Activated B cell treated with CpG ODN at 0.5 μM for 24 hours (primary cell): Measurements from ENCODE around the gene CACNG5. TPM values are rescaled to one million over a fixed set of nuclear protein-coding genes. Genes with fewer than 3 reads are reported as not detected.

ENCODE experiments used
- ATAC-seq: fragments of 200-7000 bp; cut with Tn5 transposase; one replicate; pipeline ENCODE4 v1.10.0; 2021; ENCODE audit warnings: low read depth, mild to moderate bottlenecking, moderate library complexity
- CTCF ChIA-PET: fragments of 350-600 bp; sonication (Branson Sonifier 250); formaldehyde crosslinking; loops from one replicate; lab custom pipeline; 2021; ENCODE audit warnings: antibody characterized with exemption; lab: Charles Lee
- POLR2A ChIA-PET: fragments of 350-600 bp; sonication (Branson Sonifier 250); formaldehyde crosslinking; loops from one replicate; lab custom pipeline; 2021; ENCODE audit warnings: antibody characterized with exemption; lab: Charles Lee
- DNase-seq: peaks from one replicate; pipeline ENCODE4 v3.0.0; 2022
- H3K27ac Mint-ChIP-seq: one replicate; pipeline ENCODE4 v1.8.0; 2020; ENCODE audit warnings: mixed read lengths
- H3K27me3 Mint-ChIP-seq: one replicate; pipeline ENCODE4 v1.8.0; 2021; ENCODE audit warnings: mixed read lengths
- H3K36me3 Mint-ChIP-seq: one replicate; pipeline ENCODE4 v1.8.0; 2021; ENCODE audit warnings: low read depth, mixed read lengths
- H3K4me1 Mint-ChIP-seq: one replicate; pipeline ENCODE4 v1.8.0; 2021; ENCODE audit warnings: mixed read lengths
- H3K4me3 Mint-ChIP-seq: one replicate; pipeline ENCODE4 v1.8.0; 2020; ENCODE audit warnings: mild to moderate bottlenecking, mixed read lengths
- H3K9me3 Mint-ChIP-seq: one replicate; pipeline ENCODE4 v1.8.0; 2020; ENCODE audit warnings: mixed read lengths
- intact Hi-C: fragments of 100-400 bp; cut with micrococcal nuclease; formaldehyde crosslinking; loops from one replicate; pipeline ENCODE4 v1.15.1; 2024
- total RNA-seq: library from RNA; stranded (reverse); gene quantifications from 2 replicates; pipeline ENCODE4 v1.2.3, GENCODE V29; 2022
- TF ChIP-seq, protein P1 (sequence below): fragments of 200-600 bp; IDR thresholded peaks from one replicate; pipeline ENCODE4 v1.8.0; 2022; ENCODE audit warnings: antibody characterized with exemption, mild to moderate bottlenecking

CACNG5 gene
- total RNA-seq, 1 donor from 2014 or later = not detected

DNA sequence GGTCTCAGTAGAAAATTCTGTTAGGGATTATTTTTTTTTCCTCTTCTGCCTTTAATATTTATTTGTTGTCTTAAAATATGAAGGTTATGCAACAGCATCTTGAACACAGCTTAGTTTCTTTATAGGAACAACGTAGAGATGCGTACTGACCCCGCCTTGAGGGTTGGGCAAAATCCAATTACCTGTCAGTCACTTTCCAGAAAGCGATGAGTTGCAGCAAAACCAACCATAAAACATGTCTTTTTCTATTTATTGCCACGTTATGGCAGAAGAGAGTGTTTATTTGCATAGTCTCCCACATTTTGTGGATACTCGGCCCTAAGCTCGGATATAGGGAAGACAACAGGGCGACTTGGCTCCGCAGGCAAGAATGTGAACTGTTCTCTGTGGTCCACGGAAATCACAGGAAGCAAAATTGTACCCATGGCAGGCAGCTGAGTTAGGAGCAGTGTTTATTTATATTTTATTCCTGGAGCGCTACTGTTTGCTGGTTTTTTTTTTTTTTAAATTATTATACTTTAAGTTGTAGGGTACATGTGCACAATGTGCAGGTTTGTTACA lies 44.3 kb upstream of the CACNG5 start:
- ChIA-PET CTCF (no interaction called here), POLR2A (no interaction called here)
- intact Hi-C loops = no loop called here
- peaks cover 31% of the 10 kb centered on the region for H3K4me1 Mint-ChIP-seq
- ATAC-seq (no peak), DNase-seq (no peak)
- H3K4me3 Mint-ChIP-seq = no peak overlapping the region
- TF ChIP-seq, protein P1, sequence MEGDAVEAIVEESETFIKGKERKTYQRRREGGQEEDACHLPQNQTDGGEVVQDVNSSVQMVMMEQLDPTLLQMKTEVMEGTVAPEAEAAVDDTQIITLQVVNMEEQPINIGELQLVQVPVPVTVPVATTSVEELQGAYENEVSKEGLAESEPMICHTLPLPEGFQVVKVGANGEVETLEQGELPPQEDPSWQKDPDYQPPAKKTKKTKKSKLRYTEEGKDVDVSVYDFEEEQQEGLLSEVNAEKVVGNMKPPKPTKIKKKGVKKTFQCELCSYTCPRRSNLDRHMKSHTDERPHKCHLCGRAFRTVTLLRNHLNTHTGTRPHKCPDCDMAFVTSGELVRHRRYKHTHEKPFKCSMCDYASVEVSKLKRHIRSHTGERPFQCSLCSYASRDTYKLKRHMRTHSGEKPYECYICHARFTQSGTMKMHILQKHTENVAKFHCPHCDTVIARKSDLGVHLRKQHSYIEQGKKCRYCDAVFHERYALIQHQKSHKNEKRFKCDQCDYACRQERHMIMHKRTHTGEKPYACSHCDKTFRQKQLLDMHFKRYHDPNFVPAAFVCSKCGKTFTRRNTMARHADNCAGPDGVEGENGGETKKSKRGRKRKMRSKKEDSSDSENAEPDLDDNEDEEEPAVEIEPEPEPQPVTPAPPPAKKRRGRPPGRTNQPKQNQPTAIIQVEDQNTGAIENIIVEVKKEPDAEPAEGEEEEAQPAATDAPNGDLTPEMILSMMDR = no peak
- H3K36me3 Mint-ChIP-seq = no peaks in the 10 kb centered on the region
- no peaks in the 10 kb centered on the region for H3K9me3 Mint-ChIP-seq
- H3K27ac Mint-ChIP-seq = no peak overlapping the region
- H3K27me3 Mint-ChIP-seq = peaks cover 10% of the 10 kb centered on the region

DNA sequence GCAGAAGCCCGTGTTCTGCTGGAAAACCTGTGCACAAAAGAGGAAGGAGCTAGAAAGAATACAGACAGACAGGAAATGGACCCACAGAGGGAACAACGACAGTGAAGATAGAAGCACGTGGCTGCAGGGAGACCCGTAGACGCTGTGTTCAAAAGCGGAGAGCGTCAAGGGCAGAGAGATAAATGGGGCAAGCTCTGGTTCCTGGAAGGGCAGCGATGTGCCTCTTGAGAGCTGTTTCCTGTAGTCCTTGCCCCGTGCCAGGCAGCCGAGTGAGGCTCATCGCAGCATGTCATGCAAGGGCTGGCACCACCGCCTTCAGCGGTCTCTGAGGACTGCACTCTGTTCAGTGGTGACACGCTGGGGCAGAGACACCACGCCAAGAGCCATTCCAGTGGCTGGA lies 43.6 kb upstream of the CACNG5 start:
- ChIA-PET POLR2A (no interaction called here), CTCF (no interaction called here)
- intact Hi-C loops = no loop called here
- H3K27ac Mint-ChIP-seq = no peak overlapping the region
- ATAC-seq (peak; percentile 60), DNase-seq (no peak)
- peaks cover 26% of the 10 kb centered on the region for H3K4me1 Mint-ChIP-seq
- H3K4me3 Mint-ChIP-seq = peak overlapping the region; percentile 44
- TF ChIP-seq, protein P1 = no peak
- peaks cover 10% of the 10 kb centered on the region for H3K27me3 Mint-ChIP-seq
- H3K9me3 Mint-ChIP-seq = no peaks in the 10 kb centered on the region
- no peaks in the 10 kb centered on the region for H3K36me3 Mint-ChIP-seq

DNA sequence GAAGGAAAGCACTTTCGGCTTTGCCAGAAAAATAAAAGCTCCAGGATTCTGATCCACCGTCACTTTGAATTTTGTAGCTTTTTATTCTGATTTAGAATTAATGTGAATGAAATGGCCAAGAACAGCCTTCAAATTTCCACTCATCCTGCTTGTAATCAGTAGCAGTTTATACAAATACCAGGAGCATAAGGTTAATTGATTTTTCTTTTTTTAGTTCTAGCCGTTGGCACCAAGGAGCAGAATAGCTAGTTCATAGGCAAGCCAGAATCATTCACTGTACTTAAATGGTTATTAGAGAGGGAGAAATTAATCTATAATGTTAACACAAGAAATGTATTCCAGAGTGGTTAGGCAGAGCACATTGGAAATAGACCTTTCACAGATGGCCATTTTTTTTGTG lies 41.1 kb upstream of the CACNG5 start:
- no peak for DNase-seq
- H3K27me3 Mint-ChIP-seq = peaks cover 10% of the 10 kb centered on the region
- no peak overlapping the region for H3K27ac Mint-ChIP-seq
- CTCF ChIA-PET = no interaction called here
- intact Hi-C loops = no loop called here
- no peaks in the 10 kb centered on the region for H3K36me3 Mint-ChIP-seq
- no peak overlapping the region for H3K4me3 Mint-ChIP-seq
- POLR2A ChIA-PET = no interaction called here
- H3K9me3 Mint-ChIP-seq = no peaks in the 10 kb centered on the region
- no peak for ATAC-seq
- peaks cover 20% of the 10 kb centered on the region for H3K4me1 Mint-ChIP-seq
- TF ChIP-seq, protein P1 = no peak

DNA sequence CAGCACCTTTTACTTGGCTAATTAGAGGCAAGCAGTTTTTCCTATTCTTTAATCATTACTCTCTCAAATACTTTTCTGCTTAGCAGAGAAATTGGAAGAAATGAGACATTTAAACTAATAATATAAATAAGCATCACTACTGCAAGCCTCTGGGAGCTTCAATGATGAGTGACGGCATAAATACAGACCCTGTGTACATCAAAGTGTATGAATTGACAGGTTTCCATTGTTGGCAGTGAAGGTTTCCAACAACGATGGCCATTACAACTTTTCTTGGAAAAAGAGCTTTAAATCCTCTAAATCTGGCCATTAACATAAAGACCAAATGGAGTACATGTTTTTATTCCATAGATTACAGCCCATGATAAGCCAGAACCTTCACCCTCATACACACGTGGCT lies 39.4 kb upstream of the CACNG5 start:
- CTCF ChIA-PET = no interaction called here
- POLR2A ChIA-PET = no interaction called here
- intact Hi-C loops = no loop called here
- peaks cover 10% of the 10 kb centered on the region for H3K27me3 Mint-ChIP-seq
- TF ChIP-seq, protein P1 = no peak
- H3K9me3 Mint-ChIP-seq = no peaks in the 10 kb centered on the region
- peaks cover 14% of the 10 kb centered on the region for H3K4me1 Mint-ChIP-seq
- no peaks in the 10 kb centered on the region for H3K36me3 Mint-ChIP-seq
- H3K27ac Mint-ChIP-seq = no peak overlapping the region
- DNase-seq = no peak
- no peak for ATAC-seq
- no peak overlapping the region for H3K4me3 Mint-ChIP-seq

DNA sequence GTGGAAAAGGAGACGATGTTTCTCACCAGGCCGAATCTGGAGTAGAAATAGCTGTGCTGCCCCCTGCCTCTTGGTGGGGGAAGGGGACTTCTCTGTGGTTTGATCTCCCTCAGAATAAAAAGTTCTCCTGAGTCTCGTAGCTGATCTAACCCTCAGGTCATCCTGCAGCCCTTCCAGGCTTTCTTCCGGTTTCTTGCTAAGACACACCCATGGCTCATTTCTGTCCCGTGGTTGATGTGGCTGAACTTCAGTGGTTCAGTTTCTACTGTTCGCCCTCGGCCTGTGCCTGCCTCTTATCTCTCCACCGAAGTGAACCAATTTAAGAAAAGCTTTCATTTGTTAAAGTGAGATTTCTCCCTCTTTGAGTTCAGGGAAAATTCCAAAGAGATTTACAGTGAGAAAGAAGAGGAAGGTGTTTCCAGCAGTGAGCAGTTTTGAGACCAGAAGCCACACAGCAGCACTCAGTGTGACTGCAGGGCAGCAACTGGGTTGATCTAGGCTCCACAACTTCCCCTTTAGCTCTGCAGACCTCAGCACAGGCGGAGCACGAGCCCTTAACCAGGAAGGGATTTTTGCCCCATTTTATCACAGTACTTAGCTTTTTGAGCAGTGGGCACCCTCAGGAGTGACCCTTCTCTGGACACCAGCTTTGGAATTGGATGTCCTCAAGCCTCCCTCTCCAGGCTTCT lies 34.9 kb upstream of the CACNG5 start:
- DNase-seq (no peak), ATAC-seq (no peak)
- no peak overlapping the region for H3K4me3 Mint-ChIP-seq
- no peaks in the 10 kb centered on the region for H3K36me3 Mint-ChIP-seq
- ChIA-PET CTCF (no interaction called here), POLR2A (no interaction called here)
- TF ChIP-seq, protein P1 = no peak
- intact Hi-C loops = no loop called here
- no peaks in the 10 kb centered on the region for H3K9me3 Mint-ChIP-seq
- no peaks in the 10 kb centered on the region for H3K4me1 Mint-ChIP-seq
- no peaks in the 10 kb centered on the region for H3K27me3 Mint-ChIP-seq
- no peak overlapping the region for H3K27ac Mint-ChIP-seq
